A549 (cell line): ENCODE results near the gene KLHL1. TPM values are rescaled to one million over a fixed set of nuclear protein-coding genes. Genes with fewer than 3 reads are reported as not detected.

ENCODE experiments used
- ATAC-seq, 2 experiments: fragments of 200-7000 bp in 1 of 2; fragments of >200 bp in 1 of 2; cut with Nextera tagmentation in 1 of 2; cut with Tn5 transposase in 1 of 2; 3 replicates each; pipeline versions ENCODE4 v1.8.0 to v1.9.1; 2018 to 2020; ENCODE audit warnings: mild to moderate bottlenecking in 1 of 2, moderate library complexity in 1 of 2
- CTCF ChIA-PET: fragments of 300-600 bp; sonication (Branson Sonifier 250); formaldehyde crosslinking; extraction: SDS; loops from one replicate; lab custom pipeline; 2021; ENCODE audit warnings: antibody characterized with exemption, inconsistent platforms; lab: Yijun Ruan, JAX
- POLR2A ChIA-PET: fragments of 350-600 bp; formaldehyde crosslinking; extraction: SDS; loops from one replicate; lab custom pipeline; 2021; ENCODE audit warnings: antibody characterized with exemption, inconsistent platforms; lab: Yijun Ruan, JAX
- DNase-seq, 2 experiments: peaks; one replicate each; pipeline versions ENCODE4 v3.0.0 to v3.0.0-alpha.2; 2011 to 2016; ENCODE audit warnings: low read depth in 1 of 2, low spot score in 1 of 2
- FAIRE-seq: peaks from 2 replicates; lab custom pipeline; 2011; peaks lifted over from hg19 to GRCh38; lab: Jason Lieb, UNC
- H3K27ac ChIP-seq, 2 experiments: fragments of >200 bp; sonication (Bioruptor Twin); formaldehyde crosslinking; 3 replicates each; pipeline ENCODE4 v1.5.1; 2016 to 2017
- H3K4me1 ChIP-seq: fragments of >200 bp; sonication (Bioruptor Twin); formaldehyde crosslinking; 3 replicates; pipeline ENCODE4 v1.6.1; 2016
- H3K4me2 ChIP-seq: fragments of >200 bp; sonication (Bioruptor Twin); formaldehyde crosslinking; 3 replicates; pipeline ENCODE4 v1.6.1; 2016
- H3K4me3 ChIP-seq: fragments of >200 bp; sonication (Bioruptor Twin); formaldehyde crosslinking; 3 replicates; pipeline ENCODE4 v1.5.1; 2016
- H3K9me3 ChIP-seq: fragments of >200 bp; sonication (Bioruptor Twin); formaldehyde crosslinking; 3 replicates; pipeline ENCODE4 v1.6.1; 2016
- BHLHE40 ChIP-seq: IDR thresholded peaks from 2 replicates; pipeline ENCODE4 v1.6.1; 2012; ENCODE audit warnings: low read depth, low read length, inconsistent platforms
- CBX8 ChIP-seq: fragments of 200-600 bp; sonication (generic); IDR thresholded peaks from 2 replicates; pipeline ENCODE4 v1.6.1; 2016
- CHD2 ChIP-seq: fragments of 150-350 bp; IDR thresholded peaks from 2 replicates; pipeline ENCODE4 v1.6.1; 2014; ENCODE audit warnings: low read length; ENCODE audit not compliant: partially characterized antibody
- EP300 ChIP-seq, 2 experiments: fragments of >200 bp; sonication (Bioruptor Twin); formaldehyde crosslinking; IDR thresholded peaks; 2 replicates in 1 of 2; 3 replicates in 1 of 2; pipeline ENCODE4 v1.6.1; 2016 to 2017
- FOSB ChIP-seq: fragments of 250-450 bp; sonication (Bioruptor Pico); IDR thresholded peaks from 2 replicates; pipeline ENCODE4 v1.5.0; 2020; ENCODE audit warnings: mild to moderate bottlenecking, moderate library complexity
- FOSL2 ChIP-seq, 2 experiments: fragments of 450-650 bp in 1 of 2; fragments of >200 bp in 1 of 2; sonication (Bioruptor Twin) in 1 of 2; formaldehyde crosslinking; IDR thresholded peaks; 2 replicates each; pipeline versions ENCODE4 v1.5.0 to v1.6.1; 2016 to 2020; ENCODE audit warnings: mild to moderate bottlenecking in 1 of 2, moderate library complexity in 1 of 2
- FOXS1 ChIP-seq: fragments of 250-450 bp; sonication (Bioruptor Pico); IDR thresholded peaks from 2 replicates; pipeline ENCODE4 v1.5.0; 2020; ENCODE audit warnings: mild to moderate bottlenecking, moderate library complexity
- HDAC2 ChIP-seq: fragments of 200-600 bp; sonication (generic); IDR thresholded peaks from 2 replicates; pipeline ENCODE4 v1.6.1; 2016
- HMGXB4 ChIP-seq: fragments of 250-450 bp; sonication (Bioruptor Pico); IDR thresholded peaks from 2 replicates; pipeline ENCODE4 v1.5.0; 2021; ENCODE audit warnings: mild to moderate bottlenecking, moderate library complexity, borderline replicate concordance
- HOXB13 ChIP-seq: fragments of 250-450 bp; sonication (Bioruptor Pico); IDR thresholded peaks from 2 replicates; pipeline ENCODE4 v1.5.0; 2020; ENCODE audit warnings: low read depth, mild to moderate bottlenecking, moderate library complexity
- KDM1A ChIP-seq: fragments of 200-600 bp; sonication (generic); IDR thresholded peaks from 2 replicates; pipeline ENCODE4 v1.6.1; 2016; ENCODE audit warnings: low read depth, mild to moderate bottlenecking
- KDM5A ChIP-seq: fragments of 200-600 bp; sonication (generic); IDR thresholded peaks from 2 replicates; pipeline ENCODE4 v1.6.1; 2016; ENCODE audit warnings: antibody characterized with exemption, mild to moderate bottlenecking
- MAFK ChIP-seq: fragments of 450-650 bp; IDR thresholded peaks from 2 replicates; pipeline ENCODE4 v1.6.1; 2014; ENCODE audit not compliant: partially characterized antibody
- MYC ChIP-seq: IDR thresholded peaks from 2 replicates; pipeline ENCODE4 v1.6.1; 2012; ENCODE audit warnings: mild to moderate bottlenecking, inconsistent platforms, low read length, improper control_type of control experiment, borderline replicate concordance
- NR3C1 ChIP-seq: fragments of >200 bp; sonication (Bioruptor Twin); formaldehyde crosslinking; IDR thresholded peaks from 3 replicates; pipeline ENCODE4 v1.6.1; 2017
- POLR2AphosphoS2 ChIP-seq: conservative IDR thresholded peaks from 2 replicates; pipeline ENCODE4 v1.6.1; 2012; ENCODE audit warnings: low read length, improper control_type of control experiment, inconsistent platforms
- RNF2 ChIP-seq: fragments of 200-600 bp; sonication (generic); IDR thresholded peaks from 2 replicates; pipeline ENCODE4 v1.6.1; 2016; ENCODE audit warnings: low read depth, mild to moderate bottlenecking, antibody characterized with exemption, moderate library complexity, borderline replicate concordance
- TFCP2L1 ChIP-seq: fragments of 250-450 bp; sonication (Bioruptor Pico); IDR thresholded peaks from 2 replicates; pipeline ENCODE4 v1.5.0; 2021; ENCODE audit warnings: mild to moderate bottlenecking
- TP53 ChIP-seq: fragments of 250-450 bp; sonication (Bioruptor Pico); IDR thresholded peaks from 2 replicates; pipeline ENCODE4 v1.5.0; 2021; ENCODE audit warnings: mild to moderate bottlenecking, moderate library complexity
- USF2 ChIP-seq: fragments of 450-650 bp; IDR thresholded peaks from 2 replicates; pipeline ENCODE4 v1.6.1; 2014; ENCODE audit warnings: antibody characterized with exemption
- ZC3H11A ChIP-seq: fragments of 450-650 bp; IDR thresholded peaks from 2 replicates; pipeline ENCODE4 v1.6.1; 2014; ENCODE audit warnings: antibody characterized with exemption, mild to moderate bottlenecking
- WGBS: methylation state at CpG from one replicate; pipeline ENCODE4 v1.1.6; 2017; ENCODE audit errors: missing lambda C conversion rate; 5-methylcytosine and 5-hydroxymethylcytosine counted together
- polyA plus RNA-seq, 4 experiments: library from polyadenylated mRNA; depleted of rRNA in 3 of 4; stranded (reverse); fragments of >200 nt; fragmentation: RNase III in 1 of 4; extraction: RNeasy Plus Mini Kit Qiagen cat#74134 plus additional on column Dnase treatment in 1 of 4; gene quantifications; 2 replicates in 3 of 4; 3 replicates in 1 of 4; pipeline ENCODE4 v1.2.3, GENCODE V29; 2011 to 2017
- TF ChIP-seq, protein P1 (sequence below): fragments of 150-350 bp; IDR thresholded peaks from 2 replicates; pipeline ENCODE4 v1.6.1; 2014; ENCODE audit warnings: low read depth, mild to moderate bottlenecking, low read length

Gene KLHL1
- polyA plus RNA-seq, 2 of the 4 experiments (the other 2 are of a cell fraction) = not detected

- no peak for TF ChIP-seq ZC3H11A
- POLR2A ChIA-PET = no interaction called here
- Histone ChIP-seq H3K9me3 (no peaks in the 10 kb centered on the region), H3K4me2 (no peak overlapping the region), H3K4me3 (no peak overlapping the region), H3K4me1 (no peaks in the 10 kb centered on the region), H3K27ac (no peak overlapping the region)
- FAIRE-seq (no peak), DNase-seq (no peak), ATAC-seq (no peak)
- CTCF ChIA-PET = interaction anchor here (1.2 kb wide), 1 partner anchor 13 kb away, joined by 5 read pairs; no protein-coding TSS in a partner anchor
Measured at GRCh38 chr13:70034286-70034685, 74.0 kb downstream of the KLHL1 start.

GRCh38 chr13:70027551-70027950 lies 80.7 kb downstream of the KLHL1 start:
- WGBS = 15% methylated on average over 4 of the region's 4 CpGs
- POLR2A ChIA-PET = no interaction called here

GRCh38 chr13:70023516-70023915 lies 84.7 kb downstream of the KLHL1 start:
- ATAC-seq (no peak), DNase-seq (no peak), FAIRE-seq (no peak)
- no peak for TF ChIP-seq EP300 (IDR thresholded peaks at IDR 0.05)
- no peak for TF ChIP-seq TFCP2L1 (CRISPR knock-in tag)
- no peak for TF ChIP-seq CHD2
- TF ChIP-seq USF2 = no peak
- no peak overlapping the region for H3K4me2 ChIP-seq
- CTCF ChIA-PET = no interaction called here
- POLR2A ChIA-PET = no interaction called here
- no peak overlapping the region for H3K27ac ChIP-seq
- no peak overlapping the region for H3K4me3 ChIP-seq
- H3K4me1 ChIP-seq = no peaks in the 10 kb centered on the region
- WGBS = 54% methylated on average over 2 of the region's 2 CpGs
- H3K9me3 ChIP-seq = no peaks in the 10 kb centered on the region

More at GRCh38 chr13:70027551-70027950, 80.7 kb downstream of the KLHL1 start:
- CTCF ChIA-PET = no interaction called here
- no peak for ATAC-seq
- Histone ChIP-seq H3K9me3 (no peaks in the 10 kb centered on the region), H3K4me2 (no peak overlapping the region), H3K27ac (no peak overlapping the region)
- FAIRE-seq = no peak
- TF ChIP-seq CBX8 = no peak
- no peak for TF ChIP-seq HOXB13 (CRISPR knock-in tag)
- TF ChIP-seq POLR2AphosphoS2 = no peak
- TF ChIP-seq FOSL2 (IDR thresholded peaks at IDR 0.05) = no peak
- TF ChIP-seq FOSL2 (CRISPR knock-in tag; IDR thresholded peaks at IDR 0.05) = no peak
- TF ChIP-seq RNF2 = no peak
- no peak for TF ChIP-seq FOSB (CRISPR knock-in tag)
- no peak for TF ChIP-seq HDAC2
- TF ChIP-seq FOXS1 (CRISPR knock-in tag) = no peak
- no peak for TF ChIP-seq EP300 (IDR thresholded peaks at IDR 0.05)
- TF ChIP-seq USF2 = no peak
- TF ChIP-seq KDM5A = no peak
- TF ChIP-seq HMGXB4 (CRISPR knock-in tag) = no peak
- TF ChIP-seq TP53 (CRISPR knock-in tag) = no peak
- TF ChIP-seq MAFK = no peak
- TF ChIP-seq KDM1A = no peak
- TF ChIP-seq, protein P1, sequence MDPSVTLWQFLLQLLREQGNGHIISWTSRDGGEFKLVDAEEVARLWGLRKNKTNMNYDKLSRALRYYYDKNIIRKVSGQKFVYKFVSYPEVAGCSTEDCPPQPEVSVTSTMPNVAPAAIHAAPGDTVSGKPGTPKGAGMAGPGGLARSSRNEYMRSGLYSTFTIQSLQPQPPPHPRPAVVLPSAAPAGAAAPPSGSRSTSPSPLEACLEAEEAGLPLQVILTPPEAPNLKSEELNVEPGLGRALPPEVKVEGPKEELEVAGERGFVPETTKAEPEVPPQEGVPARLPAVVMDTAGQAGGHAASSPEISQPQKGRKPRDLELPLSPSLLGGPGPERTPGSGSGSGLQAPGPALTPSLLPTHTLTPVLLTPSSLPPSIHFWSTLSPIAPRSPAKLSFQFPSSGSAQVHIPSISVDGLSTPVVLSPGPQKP = no peak
- no peak for TF ChIP-seq TFCP2L1 (CRISPR knock-in tag)
- no peak for TF ChIP-seq NR3C1
- no peak for TF ChIP-seq BHLHE40
- no peak for TF ChIP-seq MYC
- TF ChIP-seq, all 56 proteins: peak for 0
- no peak for DNase-seq
- no peak overlapping the region for H3K4me3 ChIP-seq
- no peaks in the 10 kb centered on the region for H3K4me1 ChIP-seq
